ENCODE results near the gene ARSG. TPM values are rescaled to one million over a fixed set of nuclear protein-coding genes. Genes with fewer than 3 reads are reported as not detected.

The ARSG gene
- total RNA-seq, 6 experiments from 2014 or later: 4.0 to 7.0 (median 5.0) TPM

DNA sequence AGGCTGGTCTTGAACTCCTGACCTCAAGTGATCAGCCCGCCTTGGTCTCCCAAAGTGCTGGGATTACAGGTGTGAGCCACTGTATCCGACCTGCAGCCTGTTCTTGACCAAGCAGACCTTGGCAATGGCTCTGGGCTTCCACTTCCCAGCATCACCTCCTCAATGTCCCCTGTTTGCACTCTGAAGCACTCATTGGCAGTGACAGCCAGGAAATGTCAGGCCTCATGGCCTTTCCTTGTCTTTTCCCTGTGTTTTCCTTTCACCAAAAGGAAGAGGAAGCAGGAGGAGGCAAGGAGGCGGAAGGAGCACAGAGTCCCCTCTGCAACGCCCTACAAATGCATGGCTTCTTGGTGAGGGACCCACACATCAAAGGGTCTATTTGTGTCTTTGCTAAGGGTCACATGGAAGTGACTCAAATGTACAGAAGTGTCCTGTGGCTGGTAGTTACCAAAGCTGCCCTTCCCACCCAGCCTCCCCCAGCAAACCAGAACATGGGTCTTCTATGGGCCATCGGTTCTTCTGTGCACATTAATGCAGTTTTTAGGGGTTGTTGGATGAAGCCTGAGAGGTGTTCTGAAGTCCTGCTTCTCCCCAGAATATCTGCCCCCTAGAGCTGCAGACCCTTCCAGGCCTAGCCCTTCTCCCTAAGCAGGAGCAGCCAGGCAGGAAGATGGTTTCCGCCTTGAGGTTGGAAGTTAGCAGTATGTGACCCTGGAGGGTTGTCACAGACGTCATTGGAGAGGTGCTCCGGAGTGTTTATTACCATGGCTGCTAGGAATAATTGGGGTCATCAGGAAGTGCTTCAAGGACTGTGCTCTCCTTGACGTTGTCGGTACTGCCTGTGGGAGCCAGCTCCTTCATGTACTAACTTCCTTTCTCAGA lies 105.2 kb downstream of the ARSG start:
- Mint-ChIP-seq H3K36me3 (ENCODE audit: low read depth) (no peaks in the 10 kb centered on the region), H3K27me3 (ENCODE audit: insufficient read depth) (no peaks in the 10 kb centered on the region; the same call in 1 of the 2 replicates), H3K4me3 (no peak overlapping the region), H3K4me1 (ENCODE audit: low read depth) (peaks cover 28% of the 10 kb centered on the region), H3K9me3 (no peaks in the 10 kb centered on the region), H3K27ac (no peak overlapping the region)
- no peak for DNase-seq
- TF ChIP-seq, protein P1, sequence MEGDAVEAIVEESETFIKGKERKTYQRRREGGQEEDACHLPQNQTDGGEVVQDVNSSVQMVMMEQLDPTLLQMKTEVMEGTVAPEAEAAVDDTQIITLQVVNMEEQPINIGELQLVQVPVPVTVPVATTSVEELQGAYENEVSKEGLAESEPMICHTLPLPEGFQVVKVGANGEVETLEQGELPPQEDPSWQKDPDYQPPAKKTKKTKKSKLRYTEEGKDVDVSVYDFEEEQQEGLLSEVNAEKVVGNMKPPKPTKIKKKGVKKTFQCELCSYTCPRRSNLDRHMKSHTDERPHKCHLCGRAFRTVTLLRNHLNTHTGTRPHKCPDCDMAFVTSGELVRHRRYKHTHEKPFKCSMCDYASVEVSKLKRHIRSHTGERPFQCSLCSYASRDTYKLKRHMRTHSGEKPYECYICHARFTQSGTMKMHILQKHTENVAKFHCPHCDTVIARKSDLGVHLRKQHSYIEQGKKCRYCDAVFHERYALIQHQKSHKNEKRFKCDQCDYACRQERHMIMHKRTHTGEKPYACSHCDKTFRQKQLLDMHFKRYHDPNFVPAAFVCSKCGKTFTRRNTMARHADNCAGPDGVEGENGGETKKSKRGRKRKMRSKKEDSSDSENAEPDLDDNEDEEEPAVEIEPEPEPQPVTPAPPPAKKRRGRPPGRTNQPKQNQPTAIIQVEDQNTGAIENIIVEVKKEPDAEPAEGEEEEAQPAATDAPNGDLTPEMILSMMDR (IDR thresholded peaks at IDR 0.05): no peak

GRCh38 chr17:68397108-68397536 lies 105.8 kb downstream of the ARSG start:
- H3K27me3 Mint-ChIP-seq (ENCODE audit: insufficient read depth): no peaks in the 10 kb centered on the region; the same call in 1 of the 2 replicates
- TF ChIP-seq, protein P1 (IDR thresholded peaks at IDR 0.05): no peak

GRCh38 chr17:68398691-68399637 lies 107.7 kb downstream of the ARSG start:
- Mint-ChIP-seq H3K36me3 (ENCODE audit: low read depth) (no peaks in the 10 kb centered on the region), H3K4me1 (ENCODE audit: low read depth) (peaks cover 24% of the 10 kb centered on the region), H3K27me3 (ENCODE audit: insufficient read depth) (peaks cover 1% of the 10 kb centered on the region), H3K9me3 (no peaks in the 10 kb centered on the region), H3K27ac (0 out of 2 replicates have a peak overlapping the region, but pooled peaks have one; percentile 30), H3K4me3 (peak overlapping the region; percentile 46; the same call in 1 of the 2 replicates)
- peak; percentile 71 for DNase-seq
- TF ChIP-seq, protein P1 (IDR thresholded peaks at IDR 0.05): peak; percentile 92

More at GRCh38 chr17:68397108-68397536, 105.8 kb downstream of the ARSG start:
- peaks cover 24% of the 10 kb centered on the region for H3K4me1 Mint-ChIP-seq (ENCODE audit: low read depth)
- no peaks in the 10 kb centered on the region for H3K9me3 Mint-ChIP-seq
- no peaks in the 10 kb centered on the region for H3K36me3 Mint-ChIP-seq (ENCODE audit: low read depth)
- DNase-seq: no peak
- no peak overlapping the region for H3K4me3 Mint-ChIP-seq
- H3K27ac Mint-ChIP-seq: no peak overlapping the region

DNA sequence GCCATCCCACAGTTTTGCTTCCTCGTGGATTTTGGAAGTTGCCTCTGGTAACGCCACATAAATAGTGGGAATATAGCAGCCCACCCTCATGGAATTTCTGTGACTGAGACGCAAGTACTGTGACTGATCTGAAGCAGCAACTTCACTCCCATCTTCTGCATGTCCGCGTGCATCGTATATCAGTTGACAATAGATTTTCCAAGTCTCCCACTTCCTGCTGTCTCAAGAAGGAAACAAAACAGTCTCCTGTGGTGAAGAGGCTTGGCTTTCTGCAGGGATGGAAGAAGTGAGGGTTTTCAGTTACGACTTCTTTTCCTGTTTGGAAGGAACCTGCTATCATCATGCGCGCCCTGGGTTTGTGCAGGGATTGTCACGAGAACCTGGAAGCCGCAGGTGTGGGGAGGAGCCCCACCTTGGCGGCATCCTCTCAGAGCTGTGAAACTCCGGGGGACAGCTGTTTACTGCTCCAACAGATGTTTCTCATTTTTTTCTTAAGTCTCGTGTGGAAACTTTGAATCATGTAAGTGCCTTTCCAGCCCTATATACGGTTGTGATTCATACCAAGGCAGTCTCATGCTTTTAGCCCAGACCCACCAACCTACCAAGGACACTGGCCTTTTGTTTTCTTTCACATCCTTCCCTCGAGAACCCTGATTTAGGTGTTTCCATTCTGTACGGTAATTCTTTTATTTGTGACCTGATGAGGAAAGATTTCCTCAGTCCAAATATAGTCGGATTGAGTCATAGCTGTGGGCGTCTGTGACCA lies 108.5 kb downstream of the ARSG start:
- Mint-ChIP-seq H3K36me3 (ENCODE audit: low read depth) (peaks cover 5% of the 10 kb centered on the region), H3K4me3 (peak overlapping the region; percentile 39), H3K27ac (peak overlapping the region; percentile 31; the same call in 1 of the 2 replicates), H3K4me1 (ENCODE audit: low read depth) (peaks cover 24% of the 10 kb centered on the region), H3K9me3 (peaks cover 6% of the 10 kb centered on the region; the same call in 1 of the 2 replicates), H3K27me3 (ENCODE audit: insufficient read depth) (peaks cover 1% of the 10 kb centered on the region)
- TF ChIP-seq, protein P1 (IDR thresholded peaks at IDR 0.05): no peak
- DNase-seq: peak; percentile 16

- TF ChIP-seq, protein P1 (IDR thresholded peaks at IDR 0.05): no peak
- H3K4me3 Mint-ChIP-seq: no peak overlapping the region
- H3K4me1 Mint-ChIP-seq (ENCODE audit: low read depth): peaks cover 24% of the 10 kb centered on the region
- peaks cover 7% of the 10 kb centered on the region for H3K36me3 Mint-ChIP-seq (ENCODE audit: low read depth)
- peaks cover 11% of the 10 kb centered on the region; the same call in 1 of the 2 replicates for H3K9me3 Mint-ChIP-seq
- no peak overlapping the region for H3K27ac Mint-ChIP-seq
- no peak for DNase-seq
- peaks cover 1% of the 10 kb centered on the region for H3K27me3 Mint-ChIP-seq (ENCODE audit: insufficient read depth)
Observed at GRCh38 chr17:68400404-68400735, 109.1 kb downstream of the ARSG start.

Data from HFFc6 (cell line).